ENCODE results near the gene HOOK2.
"Not testable (repeated sequence)": the region's sequence is repeated elsewhere in the genome, so short reads cannot be mapped to it uniquely, and the experiment has no call there.

HOOK2 gene

DNA sequence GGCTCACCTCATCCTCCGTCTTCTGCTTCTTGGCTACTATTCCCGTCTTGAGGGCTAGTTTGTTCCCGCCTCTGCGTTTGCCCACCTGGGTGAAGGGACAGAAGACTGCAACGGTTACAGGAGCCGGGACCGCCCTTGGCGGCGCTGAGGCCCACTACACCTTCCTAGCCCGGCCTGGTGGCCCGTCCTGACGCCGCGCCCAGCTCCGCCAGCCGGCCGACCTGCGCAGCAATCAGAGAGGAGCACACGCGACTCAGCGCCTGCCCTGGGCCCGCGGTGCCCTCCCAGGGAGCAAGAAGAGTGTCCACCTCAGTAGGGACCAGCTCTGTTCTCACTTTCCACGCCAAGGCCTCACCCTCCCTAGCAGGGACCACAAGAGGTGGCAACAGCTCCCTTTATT is 44.0 kb downstream of the HOOK2 start:
- no peak overlapping the region for H3K27ac Mint-ChIP-seq
- no peaks in the 10 kb centered on the region for H3K9me3 Mint-ChIP-seq
- no peak overlapping the region for H3K4me3 Mint-ChIP-seq
- peaks cover 20% of the 10 kb centered on the region for H3K4me1 Mint-ChIP-seq (ENCODE audit: low read depth)
- peaks cover 30% of the 10 kb centered on the region for H3K36me3 Mint-ChIP-seq (ENCODE audit: low read depth)
- no peaks in the 10 kb centered on the region for H3K27me3 Mint-ChIP-seq (ENCODE audit: low read depth)

DNA sequence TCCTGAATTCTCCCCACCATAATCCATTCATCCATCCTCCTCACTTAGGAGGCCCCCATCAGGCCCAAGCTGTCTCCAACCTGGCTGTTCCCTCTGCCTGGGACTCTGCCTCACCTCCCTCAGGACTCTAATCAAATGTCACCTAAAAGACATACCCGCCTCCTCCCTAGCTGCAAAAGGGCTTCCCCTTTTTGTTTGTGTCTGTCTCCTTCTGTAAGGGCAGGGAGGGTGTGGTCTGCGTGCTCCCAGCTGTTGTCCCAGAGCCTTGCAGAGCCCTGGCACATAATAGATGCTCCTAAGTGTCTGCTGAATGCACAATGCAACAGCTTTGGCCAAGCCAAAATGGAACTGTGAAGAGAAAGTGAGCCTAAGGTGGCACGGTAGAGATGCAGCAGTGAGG is 45.3 kb downstream of the HOOK2 start:
- Mint-ChIP-seq H3K9me3 (no peaks in the 10 kb centered on the region), H3K4me1 (ENCODE audit: low read depth) (peaks cover 20% of the 10 kb centered on the region), H3K4me3 (no peak overlapping the region), H3K27ac (no peak overlapping the region), H3K36me3 (ENCODE audit: low read depth) (peaks cover 30% of the 10 kb centered on the region), H3K27me3 (ENCODE audit: low read depth) (no peaks in the 10 kb centered on the region)

DNA sequence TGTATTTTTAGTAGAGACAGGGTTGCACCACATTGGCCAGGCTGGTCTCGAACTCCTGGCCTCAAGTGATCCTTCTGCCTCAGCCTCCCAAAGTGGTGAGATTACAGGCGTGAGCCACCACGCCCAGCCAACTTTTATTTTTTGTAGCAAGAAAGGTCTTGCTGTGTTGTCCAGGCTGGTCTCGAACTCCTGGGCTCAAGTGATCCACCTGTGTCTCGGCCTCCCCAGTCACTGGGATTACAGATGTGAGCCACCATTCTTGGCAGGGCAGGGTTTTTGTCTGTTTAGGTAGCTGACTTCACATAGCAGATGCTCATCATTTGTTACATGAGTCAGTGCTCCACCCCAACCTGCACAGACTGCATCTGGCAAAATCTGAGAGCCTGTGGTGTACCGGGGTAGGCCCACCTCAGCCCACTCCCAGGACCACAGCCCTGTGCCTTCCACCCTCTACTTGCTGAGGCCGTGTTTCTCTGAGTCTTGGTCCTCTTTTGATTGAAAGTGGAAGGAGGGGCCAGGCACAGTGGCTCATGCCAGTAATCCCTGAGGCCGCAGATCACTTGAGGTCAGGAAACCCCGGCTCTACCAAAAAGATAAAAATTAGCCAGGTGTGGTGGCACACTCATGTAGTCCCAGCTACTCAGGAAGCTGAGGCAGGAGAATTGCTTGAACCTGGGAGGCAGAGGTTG is 47.5 kb downstream of the HOOK2 start:
- Mint-ChIP-seq H3K4me1 (ENCODE audit: low read depth) (peaks cover 22% of the 10 kb centered on the region), H3K36me3 (ENCODE audit: low read depth) (peaks cover 29% of the 10 kb centered on the region), H3K4me3 (no peak overlapping the region), H3K27me3 (ENCODE audit: low read depth) (no peaks in the 10 kb centered on the region), H3K9me3 (no peaks in the 10 kb centered on the region), H3K27ac (no peak overlapping the region)

DNA sequence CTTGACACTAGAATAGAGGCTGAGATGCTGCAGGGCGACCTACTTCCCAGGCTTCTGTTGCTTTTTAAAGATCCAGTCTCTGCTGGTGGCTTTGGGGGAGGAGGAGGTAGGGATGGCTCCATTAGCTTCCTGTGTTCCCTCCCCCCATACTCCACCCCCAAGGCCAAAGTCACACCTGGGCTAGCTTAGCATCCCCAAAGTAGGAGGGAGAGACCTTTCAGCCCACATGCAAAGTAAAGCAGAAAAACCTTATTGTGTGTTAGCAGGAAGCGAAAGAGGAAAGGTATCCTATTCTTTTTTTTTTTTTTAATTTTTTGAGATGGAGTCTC is 48.4 kb downstream of the HOOK2 start:
- H3K4me1 Mint-ChIP-seq (ENCODE audit: low read depth) = peaks cover 22% of the 10 kb centered on the region
- no peaks in the 10 kb centered on the region for H3K27me3 Mint-ChIP-seq (ENCODE audit: low read depth)
- H3K9me3 Mint-ChIP-seq = no peaks in the 10 kb centered on the region
- peaks cover 25% of the 10 kb centered on the region for H3K36me3 Mint-ChIP-seq (ENCODE audit: low read depth)
- no peak overlapping the region for H3K27ac Mint-ChIP-seq
- H3K4me3 Mint-ChIP-seq = no peak overlapping the region

DNA sequence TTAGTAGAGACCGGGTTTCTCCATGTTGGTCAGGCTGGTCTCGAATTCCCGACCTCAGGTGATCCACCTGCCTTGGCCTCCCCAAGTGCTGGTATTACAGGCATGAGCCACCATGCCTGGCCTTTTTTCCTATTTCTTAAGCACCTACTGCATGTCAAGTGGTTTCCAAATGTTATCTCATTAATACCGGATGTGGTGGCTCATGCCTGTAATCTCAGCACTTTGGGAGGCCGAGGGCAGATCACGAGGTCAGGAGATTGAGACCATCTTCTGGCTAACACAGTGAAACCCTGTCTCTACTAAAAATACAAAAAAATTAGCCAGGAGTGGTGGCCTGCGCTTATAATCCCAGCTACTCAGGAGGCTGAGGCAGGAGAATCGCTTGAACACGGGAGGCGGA is 49.7 kb downstream of the HOOK2 start:
- Mint-ChIP-seq H3K4me1 (ENCODE audit: low read depth) (peaks cover 28% of the 10 kb centered on the region), H3K36me3 (ENCODE audit: low read depth) (peaks cover 22% of the 10 kb centered on the region)
- H3K4me3 Mint-ChIP-seq; H3K27me3 Mint-ChIP-seq (ENCODE audit: low read depth); H3K9me3 Mint-ChIP-seq; H3K27ac Mint-ChIP-seq: not testable (repeated sequence)

DNA sequence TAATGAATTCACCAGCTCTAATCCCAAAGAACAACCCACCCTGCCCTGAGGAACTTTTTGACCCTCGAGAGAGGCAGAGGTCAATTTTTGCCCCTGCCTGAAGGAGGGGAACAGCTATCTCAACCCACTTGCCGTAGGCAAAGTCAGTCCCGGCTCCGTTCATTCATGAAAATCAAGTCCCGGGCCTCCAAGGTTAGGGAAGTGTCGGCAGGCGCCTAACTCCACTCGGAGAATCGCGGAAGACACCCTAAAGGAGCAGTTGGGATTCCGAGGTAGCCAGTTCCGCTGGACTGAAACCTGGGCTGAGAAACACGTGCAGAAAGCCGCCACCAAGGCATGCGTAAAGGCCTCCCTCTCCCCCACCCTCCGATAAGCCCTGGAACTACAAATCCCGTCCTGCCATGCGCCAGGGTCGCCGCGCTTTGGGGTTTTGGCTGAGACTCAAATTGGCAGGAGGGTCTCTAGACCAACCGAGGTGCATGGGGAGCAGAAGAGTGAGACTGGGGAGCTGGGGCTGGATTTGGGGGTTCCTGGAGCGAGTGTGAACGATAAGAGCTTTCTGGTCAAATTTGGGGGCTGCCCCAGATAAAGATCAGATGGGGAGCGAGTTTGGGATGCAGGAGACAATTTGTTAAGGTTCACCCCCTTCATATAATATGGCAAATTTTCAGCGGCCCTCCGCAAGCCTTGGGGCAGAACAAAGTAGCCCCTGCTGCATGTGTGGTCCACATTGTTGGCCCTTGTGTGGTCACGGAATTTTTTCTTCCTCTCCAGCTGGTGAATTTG is 51.5 kb downstream of the HOOK2 start, which contains the start of gene TNPO2:
Gene TNPO2, minus strand, starts transcription at position 292 of the 786 bp plus-strand sequence. CDS start 2,955 bp downstream, outside the sequence.
- peaks cover 26% of the 10 kb centered on the region for H3K4me1 Mint-ChIP-seq (ENCODE audit: low read depth)
- H3K27ac Mint-ChIP-seq = peak within 1 kb of the TSS; percentile 89
- no peaks in the 10 kb centered on the region for H3K27me3 Mint-ChIP-seq (ENCODE audit: low read depth)
- peak within 1 kb of the TSS; percentile 94 for H3K4me3 Mint-ChIP-seq
- H3K36me3 Mint-ChIP-seq (ENCODE audit: low read depth) = peaks cover 13% of the 10 kb centered on the region
- no peaks in the 10 kb centered on the region for H3K9me3 Mint-ChIP-seq

DNA sequence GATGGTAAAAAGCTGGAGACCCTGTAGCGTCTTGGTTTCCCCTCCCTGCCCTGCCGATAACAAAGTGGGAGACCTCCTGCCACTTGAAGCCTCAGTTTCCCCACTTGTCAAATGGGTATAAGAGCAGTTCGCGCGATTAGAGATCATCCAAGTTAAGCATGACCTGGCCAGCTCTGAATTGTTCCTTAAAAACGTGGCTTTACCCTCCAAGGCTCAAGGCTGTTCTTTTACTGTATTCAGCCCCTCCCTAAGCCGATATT is 52.0 kb downstream of the HOOK2 start:
- Mint-ChIP-seq H3K9me3 (no peaks in the 10 kb centered on the region), H3K4me1 (ENCODE audit: low read depth) (peaks cover 26% of the 10 kb centered on the region), H3K36me3 (ENCODE audit: low read depth) (peaks cover 18% of the 10 kb centered on the region), H3K27me3 (ENCODE audit: low read depth) (no peaks in the 10 kb centered on the region), H3K4me3 (peak overlapping the region; percentile 94), H3K27ac (peak overlapping the region; percentile 89)

DNA sequence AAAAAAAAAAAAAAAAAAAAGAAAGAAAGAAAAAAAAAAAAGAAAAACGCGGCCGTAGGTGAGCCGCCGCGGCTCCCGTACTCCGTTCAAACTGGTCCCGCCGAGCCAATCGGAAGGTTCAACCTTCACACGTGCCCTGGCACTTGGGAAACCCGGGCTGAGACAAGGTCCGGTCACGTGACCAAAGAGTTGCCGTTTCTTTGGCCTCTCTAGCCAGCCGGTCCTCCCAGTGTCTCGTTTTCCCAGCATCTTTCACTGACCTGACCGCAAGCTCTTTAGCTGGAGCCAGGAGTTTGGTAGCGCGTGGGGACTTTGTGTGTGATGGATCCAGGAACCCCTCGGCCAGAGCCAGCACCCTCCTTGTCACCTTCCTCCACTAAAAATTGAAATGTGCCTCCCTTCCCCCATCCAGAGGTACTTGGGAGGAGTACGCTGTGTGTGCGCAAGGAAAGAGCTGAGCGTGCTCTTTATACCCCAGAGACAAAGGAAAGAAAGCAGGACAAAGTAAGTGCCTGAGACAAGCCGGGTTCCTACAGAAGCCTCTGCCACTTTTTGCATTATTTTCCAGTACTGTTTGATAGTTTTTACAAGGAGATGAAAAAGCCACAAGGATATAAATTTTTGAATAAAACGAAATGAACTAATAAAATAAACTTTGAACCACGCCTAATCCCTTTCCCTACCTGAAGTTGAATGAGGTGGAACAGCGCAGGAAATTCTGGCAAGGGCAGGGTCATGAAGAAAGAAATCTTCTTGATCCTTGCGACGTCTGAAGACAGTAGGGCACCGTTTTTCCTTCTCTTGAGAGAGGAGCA is 52.6 kb downstream of the HOOK2 start:
- Mint-ChIP-seq H3K36me3 (ENCODE audit: low read depth) (peaks cover 18% of the 10 kb centered on the region), H3K27me3 (ENCODE audit: low read depth) (no peaks in the 10 kb centered on the region), H3K4me1 (ENCODE audit: low read depth) (peaks cover 26% of the 10 kb centered on the region), H3K27ac (peak overlapping the region; percentile 89), H3K4me3 (peak overlapping the region; percentile 94), H3K9me3 (no peaks in the 10 kb centered on the region)

DNA sequence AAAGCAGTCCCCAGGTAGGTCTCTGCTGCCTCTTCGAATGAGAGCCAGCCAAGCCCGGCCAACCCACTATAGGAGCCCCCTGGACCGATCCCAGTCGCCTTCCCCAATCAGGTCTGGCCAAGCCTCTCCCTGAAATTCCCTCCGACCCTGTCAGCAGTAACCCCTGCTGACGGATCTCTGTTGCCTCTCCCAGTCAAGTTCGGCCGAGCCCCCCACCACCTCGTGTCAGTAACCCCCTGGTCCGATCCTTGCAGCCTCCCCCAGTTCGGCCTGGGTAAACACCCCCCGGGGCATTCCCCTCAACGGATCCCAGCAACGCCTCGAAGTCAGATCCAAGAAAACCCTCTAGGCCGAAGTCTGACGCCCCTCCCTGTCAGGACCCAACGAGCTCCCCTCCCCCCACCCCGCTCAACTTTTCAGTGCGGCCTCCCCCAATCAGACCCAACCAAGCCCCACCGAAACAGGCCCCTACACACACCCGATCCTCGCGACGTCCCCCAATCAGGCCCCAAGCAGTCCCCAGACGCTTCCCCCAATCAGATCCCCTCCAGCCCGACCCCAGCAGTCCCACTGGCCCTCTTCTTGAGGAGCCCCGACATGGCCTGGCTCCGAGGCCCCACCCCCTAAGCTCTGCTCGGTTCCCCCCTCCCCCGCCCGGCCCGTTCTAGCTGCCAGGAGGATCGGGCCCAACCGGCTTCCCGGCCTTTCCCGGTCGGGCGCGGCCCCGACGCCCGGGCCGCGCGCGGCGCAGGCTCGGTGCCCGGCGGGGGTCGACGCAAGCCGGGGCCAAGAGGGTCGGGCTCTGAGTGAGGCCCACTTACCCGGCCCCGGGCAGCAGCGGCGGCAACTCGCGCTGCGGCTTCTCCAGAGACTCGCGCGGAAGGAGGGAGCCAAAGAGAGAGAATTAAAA is 53.4 kb downstream of the HOOK2 start:
- H3K27me3 Mint-ChIP-seq (ENCODE audit: low read depth) = no peaks in the 10 kb centered on the region
- no peaks in the 10 kb centered on the region for H3K9me3 Mint-ChIP-seq
- H3K36me3 Mint-ChIP-seq (ENCODE audit: low read depth) = peaks cover 17% of the 10 kb centered on the region
- H3K4me3 Mint-ChIP-seq = peak overlapping the region; percentile 94
- H3K27ac Mint-ChIP-seq = peak overlapping the region; percentile 92
- H3K4me1 Mint-ChIP-seq (ENCODE audit: low read depth) = peaks cover 26% of the 10 kb centered on the region

DNA sequence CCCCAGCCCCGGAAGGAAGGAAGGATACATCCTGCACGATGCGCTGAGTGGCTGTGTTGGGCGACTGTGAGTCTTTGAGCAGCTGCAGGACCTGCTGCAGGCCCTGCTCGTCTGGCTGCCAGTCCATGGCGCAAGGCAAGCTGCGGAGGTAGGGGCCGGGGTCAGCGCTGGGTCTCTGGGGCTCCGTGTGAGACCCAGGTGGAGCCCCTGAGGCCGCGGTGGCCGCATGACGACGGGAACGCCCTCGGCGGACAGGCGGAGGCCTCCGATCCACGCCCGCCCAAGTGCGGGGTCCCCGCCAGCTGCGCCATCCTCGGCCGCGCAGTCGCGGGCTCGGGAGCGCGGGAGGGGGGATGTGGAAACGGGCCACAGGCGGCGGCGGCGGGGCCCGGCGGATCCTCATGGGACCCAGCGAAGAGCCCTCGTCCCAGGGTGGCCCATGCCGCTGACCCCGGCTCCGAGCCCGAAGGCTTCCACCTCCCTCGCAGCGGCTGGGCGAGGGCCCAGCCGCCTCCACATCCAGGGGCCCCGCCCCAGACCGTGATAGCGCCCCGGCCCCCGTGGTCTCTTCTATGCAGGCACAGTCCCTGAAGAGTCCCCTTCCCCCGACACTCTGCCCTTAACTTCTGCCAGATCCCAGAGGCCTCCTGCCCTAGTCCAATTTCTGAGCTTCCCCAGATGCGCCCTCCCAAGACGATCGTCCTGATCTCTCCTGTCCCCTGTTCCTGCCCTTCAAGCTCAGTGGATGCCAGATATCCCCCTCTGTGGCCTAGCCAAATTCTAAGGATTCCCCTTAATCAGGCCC is 54.3 kb downstream of the HOOK2 start:
- Mint-ChIP-seq H3K27me3 (ENCODE audit: low read depth) (no peaks in the 10 kb centered on the region), H3K36me3 (ENCODE audit: low read depth) (peaks cover 12% of the 10 kb centered on the region), H3K4me3 (peak overlapping the region; percentile 93), H3K4me1 (ENCODE audit: low read depth) (peaks cover 26% of the 10 kb centered on the region), H3K27ac (peak overlapping the region; percentile 92), H3K9me3 (no peaks in the 10 kb centered on the region)

DNA sequence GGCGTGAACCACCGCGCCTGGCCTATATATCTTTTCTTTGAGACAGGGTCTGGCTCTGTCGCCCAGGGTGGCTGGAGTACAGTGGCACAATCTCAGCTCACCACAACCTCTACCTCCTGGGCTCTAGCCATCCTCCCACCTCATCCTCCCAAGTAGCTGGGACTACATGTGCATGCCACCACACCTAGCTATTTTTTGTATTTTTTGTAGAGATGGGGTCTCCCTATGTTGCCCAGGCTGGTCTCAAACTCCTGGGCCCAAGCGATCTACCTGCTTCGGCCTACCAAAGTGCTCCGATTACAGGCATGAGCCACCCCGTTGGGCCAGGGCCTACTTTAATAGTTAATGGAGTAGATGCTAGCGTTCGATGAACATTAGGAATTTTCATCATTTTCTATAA is 55.1 kb downstream of the HOOK2 start:
- Mint-ChIP-seq H3K27me3 (ENCODE audit: low read depth) (no peaks in the 10 kb centered on the region), H3K36me3 (ENCODE audit: low read depth) (peaks cover 16% of the 10 kb centered on the region), H3K4me3 (peak overlapping the region; percentile 85), H3K27ac (peak overlapping the region; percentile 76), H3K4me1 (ENCODE audit: low read depth) (peaks cover 26% of the 10 kb centered on the region), H3K9me3 (no peaks in the 10 kb centered on the region)

DNA sequence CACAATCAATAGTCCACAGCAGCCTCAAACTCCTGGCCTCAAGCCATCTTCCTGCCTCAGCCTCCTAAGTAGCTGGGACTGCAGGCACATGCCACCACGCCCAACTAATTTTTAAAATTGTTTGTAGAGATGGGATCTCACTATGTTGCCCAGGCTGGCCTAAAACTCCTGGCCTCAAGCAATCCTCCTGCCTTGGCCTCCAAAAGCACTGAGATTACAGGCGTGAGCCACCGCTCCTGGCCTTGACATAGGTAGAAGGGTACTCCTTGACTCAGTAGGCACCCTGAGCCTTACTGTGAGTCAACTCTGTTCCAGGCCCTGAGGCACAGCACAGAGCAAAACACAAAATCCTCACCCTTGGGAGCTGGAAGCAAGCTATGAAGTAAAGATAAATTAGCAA is 59.4 kb downstream of the HOOK2 start:
- H3K9me3 Mint-ChIP-seq = no peaks in the 10 kb centered on the region
- H3K27me3 Mint-ChIP-seq (ENCODE audit: low read depth) = no peaks in the 10 kb centered on the region
- H3K4me3 Mint-ChIP-seq = no peak overlapping the region
- no peak overlapping the region for H3K27ac Mint-ChIP-seq
- peaks cover 6% of the 10 kb centered on the region for H3K4me1 Mint-ChIP-seq (ENCODE audit: low read depth)
- H3K36me3 Mint-ChIP-seq (ENCODE audit: low read depth) = peaks cover 31% of the 10 kb centered on the region

DNA sequence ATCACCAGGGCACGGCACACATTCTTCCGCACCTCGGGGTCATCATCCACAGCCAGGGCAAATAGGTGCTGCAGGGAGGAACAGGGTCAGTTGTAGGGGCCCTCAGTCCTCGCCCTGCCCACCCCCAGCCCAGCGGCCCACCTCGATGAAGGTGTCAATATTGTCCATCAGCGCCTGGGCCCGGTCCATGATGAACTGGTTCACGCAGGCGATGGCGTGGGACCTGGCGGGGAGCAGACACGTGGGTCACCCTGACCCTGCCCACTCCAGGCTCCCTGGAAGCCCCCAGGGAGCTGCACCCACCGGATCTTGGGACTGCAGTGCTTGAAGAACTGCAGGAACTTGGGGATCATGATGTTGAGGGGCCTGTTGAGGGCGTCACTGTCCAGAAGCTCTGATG is 60.2 kb downstream of the HOOK2 start:
- Mint-ChIP-seq H3K9me3 (no peaks in the 10 kb centered on the region), H3K4me1 (ENCODE audit: low read depth) (no peaks in the 10 kb centered on the region), H3K27me3 (ENCODE audit: low read depth) (no peaks in the 10 kb centered on the region), H3K4me3 (no peak overlapping the region), H3K36me3 (ENCODE audit: low read depth) (peaks cover 36% of the 10 kb centered on the region), H3K27ac (no peak overlapping the region)
